Measurements from ENCODE around the gene HJURP.

HJURP gene

DNA sequence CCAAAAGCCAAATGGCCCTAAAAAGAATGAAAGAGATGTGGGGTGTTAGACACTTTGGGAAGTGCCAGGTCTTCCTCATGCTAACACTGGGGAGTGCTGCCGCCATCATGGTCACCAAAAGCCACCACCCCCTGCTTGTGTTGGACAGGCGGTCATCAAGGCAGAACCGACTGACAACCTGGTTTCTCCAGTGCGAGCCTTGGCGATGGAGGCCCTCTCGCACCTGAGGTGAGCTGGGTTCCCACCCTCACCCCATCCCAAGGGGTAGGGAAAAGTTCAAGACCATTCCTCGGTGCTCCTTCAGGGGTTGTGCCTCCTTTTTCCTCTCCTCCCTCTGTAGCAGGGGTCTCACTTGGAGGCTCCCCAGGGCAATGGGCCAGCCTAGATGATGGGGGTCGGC lies 42.6 kb downstream of the HJURP start:
- no peak for DNase-seq

DNA sequence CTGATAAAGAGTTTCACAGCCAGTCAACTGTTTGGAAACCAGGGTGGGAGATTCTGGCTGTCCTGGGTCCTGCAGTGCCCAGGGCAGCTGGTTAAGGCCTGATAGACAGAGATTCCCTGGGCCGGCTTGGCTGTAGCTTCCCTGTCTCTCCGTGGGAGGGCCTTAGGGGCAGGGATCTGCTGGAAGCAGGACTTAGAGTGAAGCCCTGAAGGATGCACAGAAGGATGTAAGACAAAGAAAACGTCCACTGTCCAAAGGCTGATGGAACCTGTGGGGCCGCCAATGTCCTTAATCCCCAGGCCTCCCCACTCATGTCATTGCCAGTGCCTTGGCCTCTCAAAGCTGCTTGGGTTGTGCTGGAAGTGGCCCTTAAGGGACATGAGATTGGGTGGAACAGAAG lies 43.2 kb downstream of the HJURP start:
- DNase-seq, result no peak

DNA sequence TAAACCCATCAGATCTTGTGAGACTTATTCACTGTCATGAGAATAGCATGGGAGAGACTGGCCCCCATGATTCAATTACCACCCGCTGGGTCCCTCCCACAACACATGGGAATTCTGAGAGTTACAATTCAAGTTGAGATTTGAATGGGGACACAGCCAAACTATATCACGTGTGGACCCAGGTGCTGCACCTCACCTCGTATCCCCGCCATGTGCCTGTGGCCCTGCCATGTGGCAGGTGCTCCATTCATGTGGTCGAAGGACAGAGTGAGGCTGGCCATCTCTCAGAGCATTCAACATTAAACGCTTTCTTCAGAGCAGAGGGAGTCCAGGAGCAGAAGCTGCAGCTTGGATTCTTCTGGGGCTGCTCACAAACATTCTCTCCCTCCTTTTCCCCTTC lies 44.0 kb downstream of the HJURP start:
- no peak for DNase-seq

DNA sequence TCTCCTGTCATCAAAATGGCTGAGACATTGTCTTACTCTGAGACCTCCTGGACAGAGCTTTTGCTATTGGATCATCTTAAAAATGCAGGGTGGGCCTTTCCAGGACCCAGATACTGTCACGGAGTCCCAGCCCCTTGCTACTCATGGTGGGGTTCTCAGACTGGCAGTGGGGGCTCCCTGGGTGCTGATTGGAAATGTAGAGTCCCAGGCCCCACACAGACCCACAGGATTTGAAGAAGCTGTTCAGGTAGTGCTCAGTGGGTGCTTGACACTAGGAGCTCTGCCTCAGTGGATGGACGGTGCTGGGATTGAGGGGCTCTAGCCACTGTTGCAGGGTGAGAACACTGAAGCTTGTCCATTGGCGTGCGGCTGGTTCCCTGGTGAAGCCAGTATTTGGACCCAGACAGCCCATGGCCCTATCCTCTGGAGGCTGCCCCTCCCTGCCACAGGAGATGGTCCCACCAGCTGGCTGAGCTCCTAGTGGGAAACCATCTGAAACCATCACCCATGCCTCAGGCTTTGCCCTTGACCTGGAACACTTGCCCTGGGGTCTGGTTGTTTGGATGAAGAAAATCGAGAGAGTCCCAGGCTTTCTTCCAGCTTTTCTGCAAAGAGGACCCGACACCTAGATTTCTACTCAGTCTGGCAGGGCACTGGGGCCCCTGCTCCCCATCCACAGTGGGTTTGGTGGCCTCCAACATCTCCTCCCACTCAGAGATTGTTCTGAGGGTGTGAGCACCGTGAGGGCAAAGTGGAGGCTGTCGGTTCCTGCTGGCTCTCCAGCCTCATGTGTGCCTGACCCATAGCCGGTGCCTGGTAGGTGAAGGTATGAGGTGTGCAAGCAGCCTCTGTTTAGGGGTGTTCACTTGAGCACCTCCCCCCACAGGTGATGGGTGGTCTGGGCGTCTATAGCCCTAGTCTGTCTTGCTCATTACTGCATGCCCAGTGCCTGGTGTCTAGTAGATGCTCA lies 46.1 kb downstream of the HJURP start:
- no peak for DNase-seq

DNA sequence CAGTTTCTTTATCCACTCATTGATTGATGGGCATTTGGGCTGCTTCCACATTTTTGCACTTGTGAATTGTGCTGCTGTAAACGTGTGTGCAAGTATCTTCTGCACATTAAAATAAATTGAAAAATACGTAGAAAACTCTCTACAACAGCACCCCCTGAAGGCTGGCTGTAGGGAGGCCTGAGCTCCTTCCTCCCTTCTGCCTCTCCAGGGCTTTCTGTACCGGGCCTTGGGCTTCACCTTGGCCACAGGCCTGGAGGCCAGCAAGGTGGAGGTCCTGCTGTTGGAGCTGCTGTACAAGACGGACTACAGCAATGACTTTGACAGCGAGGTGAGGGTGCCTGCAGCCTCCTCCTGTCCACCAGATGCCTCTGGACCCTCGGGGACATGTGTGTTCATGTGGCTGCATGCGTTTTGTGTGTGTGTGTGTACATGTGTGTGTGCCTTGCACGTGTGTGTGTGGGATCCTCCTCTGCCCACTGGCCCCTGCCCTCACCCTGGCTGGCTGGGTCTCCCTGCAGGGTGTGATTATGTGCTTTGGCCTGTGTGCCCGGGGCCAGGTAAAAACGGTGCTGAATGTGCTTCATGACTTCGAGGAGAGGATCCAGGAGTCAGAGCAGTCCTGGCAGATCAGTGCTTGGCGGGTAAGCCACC lies 47.0 kb downstream of the HJURP start:
- no peak for DNase-seq

DNA sequence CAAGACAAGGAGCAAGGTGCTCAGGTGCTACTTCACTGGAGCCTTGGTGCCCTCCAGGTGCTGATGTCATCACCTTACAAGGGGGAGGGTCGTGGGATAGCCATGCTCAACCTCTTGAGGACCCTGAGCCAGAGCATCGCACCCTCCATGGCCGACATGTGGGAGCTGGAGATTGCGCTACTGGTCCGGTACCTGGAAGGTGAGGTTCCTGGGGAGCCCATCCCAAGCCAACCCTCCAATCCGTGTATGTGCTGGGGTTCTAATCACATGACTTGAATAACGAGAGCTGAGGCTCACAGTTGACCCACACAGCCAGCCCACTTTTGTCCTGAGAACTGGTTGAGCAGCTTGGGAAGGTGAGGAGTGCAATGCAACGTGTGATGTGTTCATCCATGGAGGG lies 50.3 kb downstream of the HJURP start:
- DNase-seq, result no peak

DNA sequence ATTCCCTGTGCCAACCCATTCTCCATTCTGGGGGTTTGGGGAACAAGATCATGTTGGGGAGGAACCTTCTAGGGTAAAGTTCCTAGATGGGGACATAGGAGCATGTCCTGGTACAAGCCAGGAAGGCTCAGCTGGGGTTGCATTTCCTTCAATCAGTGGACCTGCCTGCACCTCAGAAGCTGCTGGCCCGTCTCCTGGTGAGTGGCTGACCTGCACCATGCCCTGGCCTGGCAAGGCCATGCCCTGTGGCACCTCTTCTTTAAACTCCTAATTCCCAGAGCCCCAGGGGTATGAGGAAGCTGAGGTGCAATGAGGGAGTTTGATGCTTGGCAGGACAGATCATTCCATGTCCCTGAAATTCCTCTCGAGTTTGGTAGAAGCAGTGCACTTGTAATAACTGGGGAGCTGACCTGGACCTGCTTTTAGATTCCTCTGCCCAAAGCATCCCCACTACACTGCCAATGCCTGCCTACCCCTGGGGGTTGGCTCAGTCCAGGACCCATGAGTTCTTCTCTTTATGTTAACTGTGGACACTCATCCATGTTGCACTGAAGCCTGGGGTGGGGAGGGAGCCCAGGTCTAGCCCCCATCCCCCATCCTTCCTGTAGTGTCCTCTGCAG lies 50.9 kb downstream of the HJURP start:
- DNase-seq, result no peak

DNA sequence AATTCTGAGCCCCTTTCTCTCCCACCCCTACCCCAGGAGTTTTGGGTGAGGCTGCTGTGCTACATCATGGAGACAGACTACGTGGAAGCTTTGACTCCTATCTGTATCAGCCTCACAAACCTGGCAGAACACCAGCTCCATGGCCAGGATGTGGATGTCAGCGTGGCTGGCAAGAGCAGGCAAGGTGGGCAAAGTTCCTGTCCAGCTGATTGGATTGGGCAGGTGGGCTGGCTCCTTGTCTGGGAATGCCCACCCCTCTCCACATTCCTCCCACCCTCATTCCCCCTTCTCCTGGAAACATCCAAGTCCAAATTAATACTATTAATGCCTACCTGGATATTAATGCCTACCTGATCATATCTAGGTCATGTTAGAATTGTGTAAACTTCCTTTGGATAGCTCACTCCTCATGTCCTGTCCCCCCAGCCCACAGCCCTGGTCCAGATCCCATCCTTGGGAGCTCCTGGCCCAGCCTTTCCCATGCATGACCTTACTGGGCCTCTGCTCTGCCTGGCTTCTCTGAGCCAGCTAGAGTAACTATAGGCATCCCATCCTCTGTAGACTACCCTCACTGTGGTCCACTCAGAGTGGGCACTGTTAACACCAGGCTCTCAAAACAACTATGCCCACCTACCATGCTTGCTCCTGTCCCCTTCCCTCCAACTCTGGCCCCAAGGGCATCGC lies 52.1 kb downstream of the HJURP start:
- no peak for DNase-seq

DNA sequence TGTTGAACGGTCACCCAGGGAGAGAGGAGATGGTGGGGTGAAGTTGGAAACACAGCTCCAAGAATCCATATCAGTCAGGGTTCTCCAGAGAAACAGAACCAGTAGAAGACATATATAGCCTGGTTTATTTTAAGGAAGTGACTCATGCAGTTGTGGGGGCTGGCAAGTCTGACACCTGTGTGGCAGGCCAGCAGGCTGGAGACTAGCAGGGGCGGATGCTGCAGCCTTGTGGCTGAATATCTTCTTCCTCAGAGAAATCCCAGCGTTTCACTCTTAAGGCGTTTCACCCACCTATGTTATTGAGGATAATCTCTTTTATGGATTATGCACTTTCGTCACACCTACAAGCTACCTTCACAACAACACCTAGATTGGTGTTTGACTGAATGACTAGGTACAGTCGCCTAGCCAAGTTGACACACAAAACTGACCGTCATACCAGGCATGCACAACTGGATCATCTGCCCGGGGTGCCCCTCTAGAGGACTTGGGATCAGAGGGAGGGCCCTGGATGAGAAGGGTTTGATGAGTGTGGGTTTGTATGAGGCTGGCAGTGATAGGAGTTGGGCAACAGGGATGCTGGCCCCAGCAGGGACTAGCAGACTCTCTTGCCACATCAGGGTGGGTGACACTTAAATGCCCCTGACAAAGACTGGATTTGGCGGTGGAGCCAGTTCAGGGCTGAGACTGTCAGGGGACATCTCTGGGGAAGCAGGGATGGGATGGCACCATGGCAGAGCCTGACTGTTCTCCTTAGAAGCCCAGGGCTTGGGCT lies 52.8 kb downstream of the HJURP start:
- no peak for DNase-seq

DNA sequence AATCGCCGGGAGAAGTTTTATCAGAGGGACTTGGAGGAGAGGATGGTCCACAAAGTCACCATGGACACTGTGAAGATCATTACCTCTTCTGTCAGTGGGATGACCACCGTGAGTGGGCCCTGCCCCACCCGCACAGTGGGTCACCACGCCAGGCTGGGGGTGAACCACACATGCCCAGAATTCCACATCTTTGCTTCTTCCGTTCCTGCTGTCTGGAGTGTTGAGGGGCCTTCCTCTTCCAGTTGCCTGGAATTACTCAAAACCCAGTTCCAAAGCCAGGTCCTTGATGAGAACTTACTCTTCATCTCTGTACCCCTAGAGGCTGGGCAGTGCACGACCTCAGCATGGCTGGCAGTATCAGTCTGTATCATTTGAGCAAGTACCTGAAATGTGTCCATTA lies 54.1 kb downstream of the HJURP start:
- no peak for DNase-seq

DNA sequence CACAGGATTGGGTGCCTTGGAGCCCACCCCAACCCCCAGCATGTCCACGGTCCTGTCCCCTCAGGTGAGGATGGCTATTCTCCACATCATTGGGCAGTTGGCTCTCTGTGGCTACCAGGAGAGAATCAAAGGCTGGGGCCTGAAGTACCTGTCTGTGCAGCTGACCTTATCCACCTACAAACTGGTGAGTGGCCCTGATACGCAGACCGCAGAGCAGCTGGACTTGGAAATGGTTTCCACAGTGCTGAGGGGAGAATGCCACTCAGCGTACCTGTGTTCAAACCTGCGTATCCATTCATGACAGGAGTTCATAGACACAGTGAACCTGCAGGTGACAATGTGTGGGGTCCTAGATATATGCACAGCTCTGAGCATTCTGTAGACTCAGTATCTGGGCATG lies 54.6 kb downstream of the HJURP start:
- no peak for DNase-seq

DNA sequence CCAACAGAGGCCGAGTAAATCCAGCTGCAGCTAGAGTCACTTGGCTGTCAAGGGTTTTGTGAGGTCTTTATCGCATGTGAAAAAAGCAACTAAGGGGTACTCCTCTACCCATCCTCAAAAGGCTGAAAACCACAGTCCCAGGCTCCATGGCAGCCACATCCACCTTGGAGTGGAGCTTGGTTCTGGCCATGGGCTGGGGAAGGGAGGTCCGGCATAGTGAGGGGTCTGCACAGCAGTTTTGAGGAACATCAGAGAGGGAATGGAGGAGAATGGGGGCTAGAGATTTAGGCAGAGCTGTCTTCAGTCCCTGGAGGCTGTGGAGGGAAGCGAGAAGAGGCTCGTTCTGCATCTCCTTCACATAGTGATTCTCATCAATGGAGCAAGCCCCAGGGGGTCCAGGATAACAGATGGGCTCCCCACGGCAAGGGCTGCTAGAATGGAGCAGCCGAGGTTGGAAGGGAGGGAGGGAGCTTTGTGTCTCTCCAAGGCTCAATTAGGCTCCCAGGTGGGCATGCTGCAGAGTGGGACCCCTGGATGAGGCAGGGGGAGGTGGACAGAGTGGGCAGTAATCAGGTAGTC lies 55.2 kb downstream of the HJURP start:
- no peak for DNase-seq

DNA sequence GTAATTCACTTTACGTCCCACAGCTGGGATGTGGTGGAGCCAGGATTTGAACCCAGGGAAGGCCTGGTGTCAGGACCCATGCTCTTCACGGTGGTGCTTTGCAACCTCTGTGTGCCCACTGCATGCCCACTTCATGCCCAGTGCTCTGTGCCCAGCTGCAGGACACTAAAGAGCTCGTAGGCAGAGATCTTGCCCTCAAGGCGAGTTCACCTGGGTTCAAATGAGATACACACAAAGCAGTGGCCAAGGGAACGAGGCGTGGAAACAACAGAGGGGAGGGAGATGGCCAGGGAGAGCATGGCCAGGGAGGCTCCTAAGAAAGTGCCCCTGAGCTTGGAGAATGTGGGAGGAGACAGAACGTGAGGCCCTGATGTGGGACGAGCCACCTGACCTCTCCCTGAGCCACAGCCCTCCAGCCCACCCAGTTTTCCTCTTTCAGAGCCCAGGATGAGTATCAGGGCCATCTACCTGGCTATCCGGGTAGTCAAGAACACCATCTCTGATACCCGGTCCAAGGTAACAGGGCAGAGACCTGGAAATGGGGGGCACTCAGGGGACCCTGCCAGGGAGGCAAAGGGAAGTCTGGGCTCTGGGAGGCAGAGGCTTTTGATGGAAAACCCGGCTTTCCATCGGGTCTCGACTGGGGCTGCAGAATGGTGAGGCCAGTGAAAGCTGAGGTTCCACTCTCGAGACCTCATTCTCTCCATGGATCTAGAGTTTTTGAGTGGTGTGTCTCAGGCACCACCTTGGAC lies 55.8 kb downstream of the HJURP start:
- no peak for DNase-seq

DNA sequence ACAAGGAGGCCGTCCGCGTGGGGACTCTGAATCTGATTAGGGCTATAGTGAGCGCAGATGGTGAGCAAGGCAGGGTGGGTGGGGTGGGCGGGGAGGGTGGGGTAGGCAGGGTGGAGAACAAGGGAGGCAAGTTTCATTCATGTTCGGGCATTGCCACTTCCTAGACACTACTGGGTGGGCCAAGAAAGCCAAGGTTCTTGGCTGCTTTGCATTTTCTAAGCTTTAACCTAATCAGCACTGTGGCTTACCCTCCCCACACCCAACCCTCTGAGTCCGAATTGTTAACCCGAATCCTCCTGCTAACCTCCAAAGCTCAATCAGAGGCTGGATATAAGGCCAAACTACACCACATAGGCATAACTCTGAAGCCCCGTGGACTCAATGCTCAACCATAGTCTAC lies 58.1 kb downstream of the HJURP start:
- no peak for DNase-seq

DNA sequence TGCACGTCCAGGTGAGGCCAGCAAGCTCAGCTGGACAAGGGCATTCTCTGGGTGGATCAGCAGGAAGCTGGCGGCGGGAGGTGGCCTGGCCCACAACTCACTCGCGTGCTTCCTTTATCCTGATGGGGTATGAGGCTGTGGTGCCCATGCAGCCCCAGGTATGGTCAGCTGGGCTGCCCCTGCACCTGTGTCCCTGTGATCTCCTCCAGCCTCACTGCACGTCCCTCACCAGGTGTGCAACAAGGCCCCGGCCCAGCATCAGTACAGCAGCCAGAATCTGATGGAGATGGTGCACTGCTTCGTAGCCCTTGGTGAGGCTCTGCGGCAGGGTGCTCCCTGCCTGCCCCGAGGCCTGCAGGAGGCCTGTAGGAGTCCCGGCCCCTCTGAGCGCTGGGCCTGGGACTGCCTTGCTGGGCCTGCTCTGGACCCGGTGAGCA lies 58.6 kb downstream of the HJURP start:
- no peak for DNase-seq

DNA sequence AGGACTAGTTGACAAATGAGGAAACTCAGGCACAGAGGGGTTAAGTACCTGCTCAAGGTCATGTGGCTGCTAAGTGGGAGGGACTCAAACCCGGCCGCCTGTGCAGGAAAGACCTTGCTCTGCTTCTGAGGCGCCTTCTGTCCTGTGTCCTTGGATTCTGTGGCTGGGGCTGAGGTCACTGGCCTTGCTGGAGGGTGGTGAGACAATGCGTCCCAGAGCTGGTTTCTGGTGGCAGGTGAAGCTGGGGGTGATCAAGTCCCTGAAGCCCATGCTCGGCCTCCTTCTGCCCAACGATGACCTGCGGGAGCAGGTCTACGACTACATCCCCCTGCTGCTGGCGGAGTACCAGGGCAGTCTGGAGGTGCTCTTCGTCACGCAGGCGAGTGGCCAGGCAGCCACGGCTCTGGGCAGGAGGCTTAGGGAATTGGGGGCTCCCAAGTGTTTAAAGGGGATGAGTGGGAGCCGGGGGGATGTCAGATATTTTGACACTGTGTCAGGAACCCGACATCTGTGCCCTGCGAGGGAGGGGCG lies 60.1 kb downstream of the HJURP start:
- DNase-seq, result no peak

DNA sequence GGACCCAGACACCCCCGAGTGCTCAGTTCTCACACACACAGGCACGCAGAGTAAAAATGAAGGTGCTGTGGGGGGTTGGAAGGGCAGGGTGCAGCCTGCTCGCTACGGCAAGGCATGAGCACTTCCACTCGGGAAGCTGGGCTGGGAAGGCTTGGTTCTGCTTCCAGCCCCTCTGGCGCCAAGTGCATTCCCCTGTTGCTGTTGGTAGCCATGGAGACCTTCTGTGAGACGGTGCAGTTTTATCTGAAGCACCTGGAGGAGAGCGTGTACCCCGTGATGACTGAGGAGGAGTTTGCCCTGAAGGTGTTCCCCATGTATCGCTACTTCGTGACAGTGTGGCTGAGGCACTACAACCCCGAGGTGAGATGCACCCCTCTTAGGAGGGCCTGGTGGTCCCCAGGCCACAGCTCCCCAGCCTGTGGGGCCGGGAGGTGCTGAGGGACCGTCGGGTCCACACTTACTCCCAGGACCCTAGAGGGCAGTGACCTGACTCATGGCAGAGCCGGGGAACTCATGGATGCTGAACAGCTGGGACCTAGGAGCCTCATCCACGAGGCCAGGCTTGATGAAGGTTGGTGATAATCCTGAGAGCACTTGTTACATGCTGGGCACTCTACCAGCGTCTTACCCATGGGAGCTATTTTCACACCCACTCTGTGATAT lies 60.7 kb downstream of the HJURP start:
- DNase-seq, result no peak

DNA sequence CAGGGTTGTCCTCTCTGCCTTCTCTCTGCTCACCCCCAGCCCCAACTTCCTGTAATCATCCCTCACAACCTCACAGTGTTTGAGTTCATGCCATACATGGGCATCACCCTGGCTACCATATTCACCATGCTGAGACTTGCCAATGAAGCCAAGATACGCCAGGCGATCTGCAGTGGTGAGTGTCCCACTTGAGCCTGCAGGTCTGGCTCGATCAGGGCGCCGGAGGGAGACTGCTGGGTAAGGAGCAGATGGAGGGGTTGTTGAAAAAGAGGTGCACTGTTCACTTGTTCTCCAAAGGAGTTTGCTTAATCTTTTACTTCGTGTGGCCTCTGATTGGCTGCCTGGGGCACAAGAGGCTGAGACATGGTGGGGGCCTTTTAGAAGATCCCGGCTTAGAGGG lies 61.6 kb downstream of the HJURP start:
- DNase-seq, result no peak

DNA sequence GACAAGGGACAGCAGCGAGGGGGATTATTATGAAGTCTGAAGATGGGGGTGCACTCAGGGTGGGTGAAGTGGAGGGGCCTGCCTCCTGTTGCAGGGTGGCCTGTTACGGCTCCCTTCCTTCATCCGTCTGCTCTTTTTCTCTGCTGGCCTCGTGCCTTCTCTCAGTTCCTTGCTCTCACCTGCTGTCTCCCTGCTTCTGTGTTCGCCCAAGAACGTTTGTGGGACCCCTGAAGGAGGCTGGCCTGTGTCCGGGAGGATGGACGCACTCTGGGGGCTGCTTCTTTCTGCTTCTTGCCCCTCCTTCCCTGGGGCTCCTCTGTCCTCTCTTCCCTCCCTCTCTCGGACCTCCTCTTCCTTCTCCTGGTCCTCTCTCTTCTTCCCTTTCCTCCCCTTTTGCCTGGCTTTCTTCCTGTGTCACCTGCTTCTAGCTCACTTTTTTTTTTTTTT lies 62.4 kb downstream of the HJURP start:
- no peak for DNase-seq

DNA sequence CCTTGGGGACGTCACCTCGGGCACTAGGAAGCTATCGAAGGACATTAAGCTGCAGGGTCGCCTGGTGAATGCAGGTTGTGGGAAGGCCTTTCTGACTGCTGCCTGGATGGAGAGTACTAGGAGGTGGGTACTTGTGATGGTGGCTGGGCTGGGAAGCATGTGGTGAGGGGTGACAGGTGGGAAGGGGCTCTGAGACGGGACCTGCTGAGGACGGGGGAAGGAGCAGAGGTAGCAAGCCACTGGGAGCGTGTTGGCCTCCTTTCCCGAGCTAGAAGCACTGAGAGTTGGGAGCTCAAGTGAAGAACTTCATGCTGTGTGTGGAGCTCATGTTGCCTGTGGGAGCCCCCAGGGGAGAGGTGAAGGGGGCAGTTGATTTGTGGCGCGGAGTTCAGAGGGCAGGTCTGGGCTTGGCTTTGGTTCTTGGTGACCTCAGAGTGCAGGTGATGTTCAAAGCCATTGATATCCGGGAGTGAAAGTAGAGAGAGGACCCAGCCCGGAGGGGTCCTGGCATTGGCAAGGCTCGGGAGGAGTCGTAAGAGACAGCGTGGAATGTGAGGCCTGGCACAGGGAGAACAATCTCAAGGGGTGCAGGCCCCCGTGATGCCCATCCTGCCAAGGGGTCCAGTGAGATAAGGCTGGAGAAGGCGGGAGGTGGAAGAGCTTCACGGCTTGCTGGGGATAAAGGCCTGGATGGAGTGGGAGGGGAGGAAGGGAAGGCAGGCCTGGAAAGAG lies 63.0 kb downstream of the HJURP start:
- DNase-seq, result no peak

Measured in bone marrow (tissue), 2 donors.